ENCODE measurements around the gene DMRT1.

DMRT1 gene

GRCh38 chr9:967436-967835 is 125.9 kb downstream of the DMRT1 start:
- no peak for TF ChIP-seq CTCF (IDR thresholded peaks at IDR 0.05; ENCODE audit: low read depth, low read length)
- no peaks in the 10 kb centered on the region; the same call in 1 of the 2 replicates for H3K9me3 ChIP-seq
- H3K4me1 ChIP-seq, result no peaks in the 10 kb centered on the region
- H3K36me3 ChIP-seq, result no peaks in the 10 kb centered on the region
- DNase-seq, result no peak
- no peak overlapping the region for H3K4me3 ChIP-seq (ENCODE audit: low read depth, low read length)
- H3K27me3 ChIP-seq, result peaks cover 58% of the 10 kb centered on the region

- Histone ChIP-seq H3K36me3 (no peaks in the 10 kb centered on the region), H3K4me1 (no peaks in the 10 kb centered on the region), H3K27me3 (peaks cover 64% of the 10 kb centered on the region), H3K4me3 (ENCODE audit: low read depth, low read length) (no peak overlapping the region), H3K9me3 (no peaks in the 10 kb centered on the region; the same call in 1 of the 2 replicates)
- DNase-seq, result no peak
- no peak for TF ChIP-seq CTCF (IDR thresholded peaks at IDR 0.05; ENCODE audit: low read depth, low read length)
Observed at GRCh38 chr9:967903-968641, 126.6 kb downstream of the DMRT1 start.

- Histone ChIP-seq H3K4me1 (no peaks in the 10 kb centered on the region), H3K9me3 (no peaks in the 10 kb centered on the region; the same call in 1 of the 2 replicates), H3K4me3 (ENCODE audit: low read depth, low read length) (no peak overlapping the region), H3K36me3 (no peaks in the 10 kb centered on the region), H3K27me3 (peaks cover 79% of the 10 kb centered on the region)
- no peak for TF ChIP-seq CTCF (IDR thresholded peaks at IDR 0.05; ENCODE audit: low read depth, low read length)
- DNase-seq, result no peak
Observed at GRCh38 chr9:969310-970150, 128.0 kb downstream of the DMRT1 start.

- H3K36me3 ChIP-seq, result no peaks in the 10 kb centered on the region
- no peak for DNase-seq
- no peak for TF ChIP-seq CTCF (IDR thresholded peaks at IDR 0.05; ENCODE audit: low read depth, low read length)
- no peaks in the 10 kb centered on the region; the same call in 1 of the 2 replicates for H3K9me3 ChIP-seq
- no peak overlapping the region for H3K4me3 ChIP-seq (ENCODE audit: low read depth, low read length)
- no peaks in the 10 kb centered on the region for H3K4me1 ChIP-seq
- peaks cover 87% of the 10 kb centered on the region for H3K27me3 ChIP-seq
Observed at GRCh38 chr9:970151-970996, 128.9 kb downstream of the DMRT1 start.

- Histone ChIP-seq H3K4me1 (no peaks in the 10 kb centered on the region), H3K27me3 (peaks cover 95% of the 10 kb centered on the region), H3K9me3 (no peaks in the 10 kb centered on the region; the same call in 1 of the 2 replicates), H3K36me3 (no peaks in the 10 kb centered on the region), H3K4me3 (ENCODE audit: low read depth, low read length) (no peak overlapping the region)
- no peak for DNase-seq
- TF ChIP-seq CTCF (IDR thresholded peaks at IDR 0.05; ENCODE audit: low read depth, low read length), result no peak
Observed at GRCh38 chr9:971901-972500, 130.5 kb downstream of the DMRT1 start.

Measured in BE2C (cell line).